HG03135 (cell line): Measurements from ENCODE around the gene TMC2.

Experiments
- ATAC-seq: cut with Tn5 transposase; IDR thresholded peaks from one replicate; pipeline ENCODE4 v1.9.1; 2021; ENCODE audit warnings: mild to moderate bottlenecking, moderate library complexity; ENCODE audit not compliant: unreplicated experiment

Gene TMC2

GRCh38 chr20:2576317-2576727, 39.9 kb downstream of the TMC2 start:
- ATAC-seq = no peak

- ATAC-seq = no peak
These were observed 42.3 kb downstream of the TMC2 start for GRCh38 chr20:2578475-2579192.

- ATAC-seq = no peak
These were observed 49.4 kb downstream of the TMC2 start for GRCh38 chr20:2585811-2586210.

GRCh38 chr20:2593756-2594155, 57.4 kb downstream of the TMC2 start:
- ATAC-seq = no peak

GRCh38 chr20:2595076-2595475, 58.7 kb downstream of the TMC2 start:
- ATAC-seq = no peak

DNA sequence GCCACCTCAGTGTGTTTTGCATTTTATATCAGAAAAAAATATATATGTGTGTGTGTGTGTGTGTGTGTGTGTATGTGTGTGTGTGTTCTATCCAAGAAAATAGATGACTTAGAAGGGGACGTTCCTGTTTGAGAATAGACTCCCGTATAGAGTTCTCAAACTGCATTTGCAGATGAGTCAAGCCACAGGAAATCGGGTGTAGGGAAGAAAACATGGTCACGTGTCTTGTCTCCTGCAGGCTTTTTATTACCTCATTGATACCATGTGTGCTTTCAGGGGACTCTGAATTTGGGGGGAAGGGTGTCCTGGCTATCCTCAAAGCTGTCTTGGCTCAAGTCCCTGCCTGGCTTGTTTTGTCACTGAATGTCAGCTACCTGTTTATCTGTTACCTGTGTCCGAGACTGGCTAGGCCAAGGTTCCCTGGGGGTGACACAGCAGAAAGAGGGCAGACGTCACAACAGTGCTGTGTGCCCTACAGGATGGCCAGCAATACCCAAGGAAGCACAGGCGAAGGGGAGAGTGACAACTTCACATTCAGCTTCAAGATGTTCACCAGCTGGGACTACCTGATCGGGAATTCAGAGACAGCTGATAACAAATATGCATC, 60.4 kb downstream of the TMC2 start:
- ATAC-seq = no peak

DNA sequence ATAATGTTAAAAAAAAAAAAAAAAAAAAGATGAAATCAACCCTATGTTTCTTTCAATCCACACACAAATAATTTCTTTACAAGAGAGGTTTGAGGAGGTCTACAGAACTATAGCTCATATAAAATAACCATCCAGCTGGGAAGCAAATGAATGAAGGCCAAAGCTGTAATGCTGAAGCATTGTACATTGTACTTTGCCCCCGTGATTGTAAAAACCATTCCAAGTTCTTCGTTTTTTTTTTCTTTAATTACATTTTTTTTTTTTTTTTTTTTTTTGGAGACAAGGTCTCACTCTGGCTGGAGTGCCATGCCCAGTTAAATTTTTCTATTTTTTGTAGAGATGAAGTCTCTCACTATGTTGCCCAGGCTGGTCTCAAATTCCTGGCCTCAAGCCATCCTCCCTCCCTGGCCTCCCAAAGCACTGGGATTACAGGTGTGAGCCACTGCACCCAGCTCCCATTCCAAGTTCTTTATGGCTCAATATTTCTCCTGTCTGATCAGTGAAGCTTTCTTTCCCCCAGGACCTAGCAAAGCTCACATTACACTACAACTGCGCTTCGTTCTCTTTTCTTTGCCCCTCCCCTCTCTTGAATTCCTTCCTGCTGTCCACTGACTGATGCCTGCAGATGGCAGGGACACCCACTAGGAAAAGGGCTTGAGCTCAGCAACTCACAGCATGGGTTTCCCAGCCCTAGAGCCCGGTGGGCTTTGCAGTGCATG, 63.1 kb downstream of the TMC2 start:
- ATAC-seq = no peak

DNA sequence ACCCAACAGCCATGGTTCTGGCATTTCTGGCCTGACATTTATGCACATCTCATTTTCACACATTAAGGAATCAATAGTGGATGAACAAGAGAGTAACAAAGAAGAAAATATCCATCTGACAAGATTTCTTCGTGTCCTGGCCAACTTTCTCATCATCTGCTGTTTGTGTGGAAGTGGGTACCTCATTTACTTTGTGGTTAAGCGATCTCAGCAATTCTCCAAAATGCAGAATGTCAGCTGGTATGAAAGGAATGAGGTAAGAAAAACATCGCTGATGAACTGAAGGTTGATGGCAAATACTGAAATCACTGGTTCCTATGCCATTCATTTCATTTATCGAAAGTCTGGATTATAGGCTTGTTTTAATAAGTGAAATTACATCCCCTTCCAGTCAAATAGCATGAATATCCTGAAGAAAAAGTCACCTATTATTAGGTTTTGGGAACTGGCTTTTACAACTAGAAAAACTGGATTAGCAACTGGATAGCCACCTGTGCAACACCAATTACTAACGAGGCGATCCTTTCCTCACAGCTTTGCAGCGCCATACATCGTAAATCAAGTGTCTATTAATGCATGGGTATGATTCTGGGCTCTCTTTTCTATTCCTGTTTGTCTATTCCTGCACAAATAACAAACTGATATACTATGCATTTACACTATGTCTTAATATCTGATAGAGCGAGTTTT, 65.8 kb downstream of the TMC2 start:
- ATAC-seq = no peak

DNA sequence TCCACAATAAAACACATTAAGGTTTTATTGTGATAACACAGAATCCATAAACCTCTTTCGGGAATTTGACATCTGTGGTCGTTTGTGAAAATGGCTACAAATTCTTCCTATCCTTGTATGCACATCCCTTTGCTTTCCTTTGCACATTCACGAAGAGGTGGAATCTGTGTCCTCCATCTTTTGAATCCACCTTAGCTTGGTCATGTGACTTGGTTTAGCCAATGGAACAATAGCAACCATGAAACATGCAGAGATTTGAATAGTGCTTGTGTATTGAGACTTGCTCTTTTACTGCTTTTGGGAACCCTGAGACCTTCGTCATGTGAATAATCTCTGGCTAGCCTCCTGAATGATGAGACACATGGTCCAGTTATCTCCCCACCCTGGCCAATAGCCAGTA, 66.4 kb downstream of the TMC2 start:
- no peak for ATAC-seq

GRCh38 chr20:2603816-2604505, 67.6 kb downstream of the TMC2 start:
- ATAC-seq = no peak

DNA sequence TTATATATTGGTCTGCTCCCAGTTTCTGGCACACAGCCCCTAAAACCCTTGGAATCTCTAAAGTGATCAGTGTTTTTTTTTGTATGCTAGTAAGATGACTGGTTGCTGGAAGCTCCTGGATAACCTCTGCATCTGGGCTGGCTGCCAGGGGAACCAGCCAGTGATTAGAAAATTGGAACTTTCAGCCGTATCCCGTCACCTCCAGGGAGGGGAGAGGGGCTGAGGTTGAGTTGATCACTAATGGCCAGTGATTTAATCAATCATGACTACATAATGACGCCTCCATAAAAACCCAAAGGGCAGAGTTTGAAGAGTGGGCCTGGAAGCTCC, 68.1 kb downstream of the TMC2 start:
- no peak for ATAC-seq

- ATAC-seq = no peak
These were observed 70.2 kb downstream of the TMC2 start for GRCh38 chr20:2606507-2607006.

DNA sequence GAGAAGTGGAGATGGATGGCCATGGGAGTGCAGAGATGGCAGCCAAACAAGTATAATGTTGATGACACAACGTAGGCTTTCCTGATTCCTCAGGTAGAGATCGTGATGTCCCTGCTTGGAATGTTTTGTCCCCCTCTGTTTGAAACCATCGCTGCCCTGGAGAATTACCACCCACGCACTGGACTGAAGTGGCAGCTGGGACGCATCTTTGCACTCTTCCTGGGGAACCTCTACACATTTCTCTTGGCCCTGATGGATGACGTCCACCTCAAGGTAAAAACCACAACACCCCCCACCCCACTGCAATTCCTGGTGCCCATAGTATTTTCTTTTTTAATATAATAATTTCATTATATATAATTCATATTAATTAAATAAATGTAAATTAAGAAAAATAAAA, 74.0 kb downstream of the TMC2 start:
- ATAC-seq = no peak

DNA sequence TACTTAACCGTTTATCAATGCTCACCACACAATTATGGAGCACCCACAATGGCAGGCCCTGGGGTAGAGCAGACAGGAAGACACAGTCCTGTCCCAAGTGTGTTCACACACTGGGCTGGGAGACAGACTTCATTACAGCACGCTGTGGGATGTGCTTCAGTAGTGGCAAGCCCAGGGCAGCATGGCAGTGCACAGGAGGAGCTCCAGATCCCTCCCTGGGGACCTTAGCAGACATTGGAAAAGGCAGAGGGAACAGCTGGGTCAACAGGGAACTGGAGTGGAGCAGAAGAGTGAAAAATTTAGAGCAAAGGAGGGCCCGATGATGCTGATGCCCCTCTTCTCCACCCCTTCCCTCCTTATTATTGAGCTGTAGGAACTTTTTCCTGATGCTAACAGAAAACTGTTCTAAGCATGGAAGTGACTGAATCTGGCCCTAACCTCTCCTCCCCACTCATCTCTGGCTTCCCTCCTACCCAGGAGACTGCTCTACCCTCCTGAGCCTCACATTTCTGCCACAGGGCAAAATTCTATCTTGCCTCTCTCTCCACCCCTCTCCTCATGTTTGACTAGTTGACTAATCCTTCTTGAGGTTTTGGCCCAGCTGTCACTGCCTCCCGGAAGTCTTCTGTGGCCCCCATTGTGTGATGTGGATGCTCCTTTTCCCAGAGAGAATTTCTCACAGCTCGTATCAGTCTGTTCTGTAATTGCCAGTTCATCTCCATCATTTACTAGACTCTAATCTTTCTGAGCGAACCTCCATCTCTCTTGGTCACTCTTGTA, 74.8 kb downstream of the TMC2 start:
- no peak for ATAC-seq

DNA sequence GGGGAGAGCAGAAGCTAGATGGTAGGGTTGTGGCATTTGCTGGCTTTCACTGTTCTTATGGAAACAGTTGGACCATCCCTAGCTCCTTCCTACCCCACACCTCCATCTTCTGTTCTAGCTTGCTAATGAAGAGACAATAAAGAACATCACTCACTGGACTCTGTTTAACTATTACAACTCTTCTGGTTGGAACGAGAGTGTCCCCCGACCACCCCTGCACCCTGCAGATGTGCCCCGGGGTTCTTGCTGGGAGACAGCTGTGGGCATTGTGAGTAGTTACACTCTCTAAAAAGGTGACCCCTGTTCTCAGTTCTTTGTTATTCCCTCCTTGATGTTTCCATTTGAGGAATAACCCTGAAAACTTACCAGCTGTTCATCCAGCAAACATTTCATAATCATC, 75.7 kb downstream of the TMC2 start:
- no peak for ATAC-seq

DNA sequence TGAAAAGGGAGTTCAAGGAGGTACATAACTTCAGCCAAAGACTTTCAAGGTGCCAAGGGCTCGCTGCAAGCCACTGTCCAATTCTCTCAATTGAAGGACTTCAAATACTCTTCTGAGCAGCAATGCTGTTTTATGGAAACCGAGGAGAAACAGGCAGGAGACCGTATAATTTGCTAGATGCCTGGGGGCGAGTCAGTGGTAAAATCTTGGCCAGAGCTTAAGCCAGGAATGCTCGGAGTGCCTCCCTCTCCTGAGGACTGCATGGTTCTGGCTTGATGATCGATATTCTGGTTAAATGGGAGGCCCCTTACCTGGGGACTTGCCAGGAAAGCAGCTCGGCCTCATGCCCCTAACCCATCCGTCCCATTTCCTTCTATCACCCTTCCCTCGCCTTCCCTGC, 80.3 kb downstream of the TMC2 start:
- no peak for ATAC-seq

DNA sequence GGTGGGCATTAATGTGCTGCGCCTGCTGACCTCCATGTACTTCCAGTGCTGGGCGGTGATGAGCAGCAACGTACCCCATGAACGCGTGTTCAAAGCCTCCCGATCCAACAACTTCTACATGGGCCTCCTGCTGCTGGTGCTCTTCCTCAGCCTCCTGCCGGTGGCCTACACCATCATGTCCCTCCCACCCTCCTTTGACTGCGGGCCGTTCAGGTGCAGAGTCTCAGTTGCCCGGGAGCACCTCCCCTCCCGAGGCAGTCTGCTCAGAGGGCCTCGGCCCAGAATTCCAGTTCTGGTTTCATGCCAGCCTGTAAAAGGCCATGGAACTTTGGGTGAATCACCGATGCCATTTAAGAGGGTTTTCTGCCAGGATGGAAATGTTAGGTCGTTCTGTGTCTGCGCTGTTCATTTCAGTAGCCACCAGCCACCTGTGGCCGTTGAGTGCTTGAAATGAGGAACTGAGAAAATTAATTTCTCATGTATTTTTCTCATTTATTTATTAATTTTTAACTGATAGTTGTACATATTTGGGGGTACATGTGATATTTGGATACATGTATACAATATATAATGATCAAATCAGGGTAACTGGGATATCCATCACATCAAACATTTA, 80.8 kb downstream of the TMC2 start:
- ATAC-seq = no peak

DNA sequence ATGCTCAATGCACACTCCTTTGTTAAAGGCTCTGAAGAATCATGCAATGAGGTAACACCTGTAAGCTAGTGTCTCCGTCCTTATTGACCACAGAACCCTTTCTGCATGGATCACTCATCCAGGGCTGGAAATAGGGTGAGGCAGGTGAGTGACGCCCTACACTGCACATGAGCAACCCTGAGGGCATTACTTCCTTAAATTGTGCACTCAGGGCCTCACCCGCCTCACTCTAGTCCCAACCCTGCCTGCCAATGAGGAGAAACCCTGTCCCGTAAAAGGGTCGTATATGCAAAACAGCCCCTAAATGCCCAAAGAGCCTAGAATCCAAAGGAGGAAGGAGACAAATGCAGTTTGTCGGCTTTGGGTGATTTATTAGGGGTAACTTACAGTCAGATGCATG, 82.4 kb downstream of the TMC2 start:
- no peak for ATAC-seq

- no peak for ATAC-seq
These were observed 83.0 kb downstream of the TMC2 start for GRCh38 chr20:2619337-2619736.
